Right ventricle myocardium superior (tissue), 1 donor: ENCODE measurements around the gene REXO1. TPM values are rescaled to one million over a fixed set of nuclear protein-coding genes. Genes with fewer than 3 reads are reported as not detected.
A peak's percentile ranks its signal among the peaks of the same experiment; 100 is the strongest.

ENCODE experiments used
- ATAC-seq: fragments of 200-7000 bp; cut with Tn5 transposase; one replicate; pipeline ENCODE4 v1.9.1; 2020; ENCODE audit warnings: mild to moderate bottlenecking; ENCODE audit not compliant: poor library complexity
- DNase-seq: peaks from one replicate; pipeline ENCODE4 v3.0.0-alpha.2; 2020
- intact Hi-C: fragments of 100-400 bp; cut with DNase I; formaldehyde crosslinking; loops from one replicate; pipeline ENCODE4 v1.11.2; 2022
- total RNA-seq: library from RNA; stranded (reverse); fragmentation: NEBNext Ultra II Directional; extraction: Animal tissue kit (Norgen Biotek cat#: 25700); gene quantifications from one replicate; pipeline ENCODE4 v1.2.1, GENCODE V29; 2021
- donor health status: DM: no; HTN: yes; CAD: no; lungs with severe emphysema.

Gene REXO1
- total RNA-seq, 1 donor from 2014 or later: 13.6 TPM

- intact Hi-C loops: no loop called here
- ATAC-seq (no peak), DNase-seq (no peak)
Measured at GRCh38 chr19:1785310-1785709, 63.0 kb downstream of the REXO1 start.

- intact Hi-C loops: no loop called here
- ATAC-seq (no peak), DNase-seq (no peak)
Measured at GRCh38 chr19:1783874-1784273, 64.4 kb downstream of the REXO1 start.

- ATAC-seq (no peak), DNase-seq (no peak)
- intact Hi-C loops: no loop called here
Measured at GRCh38 chr19:1783354-1783753, 64.9 kb downstream of the REXO1 start.

GRCh38 chr19:1782521-1782920, 65.8 kb downstream of the REXO1 start:
- intact Hi-C loops: no loop called here
- DNase-seq (no peak), ATAC-seq (no peak)

GRCh38 chr19:1780272-1780958, 67.9 kb downstream of the REXO1 start:
- ATAC-seq (no peak), DNase-seq (no peak)
- intact Hi-C loops: no loop called here

- DNase-seq (no peak), ATAC-seq (no peak)
- intact Hi-C loops: no loop called here
Measured at GRCh38 chr19:1779574-1779973, 68.7 kb downstream of the REXO1 start.

- intact Hi-C loops: no loop called here
- ATAC-seq (no peak), DNase-seq (no peak)
Measured at GRCh38 chr19:1777149-1777548, 71.1 kb downstream of the REXO1 start.

GRCh38 chr19:1776606-1777147, 71.6 kb downstream of the REXO1 start:
- intact Hi-C loops: no loop called here
- DNase-seq (no peak), ATAC-seq (no peak)

GRCh38 chr19:1775951-1776605, 72.2 kb downstream of the REXO1 start:
- ATAC-seq (no peak), DNase-seq (no peak)
- intact Hi-C loops: no loop called here

- DNase-seq: no peak
- intact Hi-C loops: no loop called here
- no peak for ATAC-seq
Measured at GRCh38 chr19:1774989-1775772, 73.1 kb downstream of the REXO1 start.

GRCh38 chr19:1773184-1773583, 75.1 kb downstream of the REXO1 start:
- no peak for ATAC-seq
- DNase-seq: no peak
- intact Hi-C loops: no loop called here

GRCh38 chr19:1770866-1771576, 77.3 kb downstream of the REXO1 start:
- intact Hi-C loops: no loop called here
- no peak for ATAC-seq
- DNase-seq: no peak

GRCh38 chr19:1769645-1769985, 78.7 kb downstream of the REXO1 start:
- ATAC-seq (no peak), DNase-seq (no peak)
- intact Hi-C loops: no loop called here

- DNase-seq: no peak
- intact Hi-C loops: no loop called here
- no peak for ATAC-seq
Measured at GRCh38 chr19:1768918-1769644, 79.2 kb downstream of the REXO1 start.

- no peak for ATAC-seq
- DNase-seq: no peak
- intact Hi-C loops: no loop called here
Measured at GRCh38 chr19:1768248-1768647, 80.0 kb downstream of the REXO1 start.

GRCh38 chr19:1767464-1767933, 80.8 kb downstream of the REXO1 start:
- intact Hi-C loops: loop anchor here (2.0 kb wide), 1 partner anchor 221 kb away; no protein-coding TSS in a partner anchor
- DNase-seq (peak; percentile 52), ATAC-seq (peak; percentile 71)

GRCh38 chr19:1766800-1767352, 81.4 kb downstream of the REXO1 start:
- intact Hi-C loops: loop anchor here (2.0 kb wide), 1 partner anchor 220 kb away; no protein-coding TSS in a partner anchor
- ATAC-seq: no peak

More at GRCh38 chr19:1766800-1767352, 81.4 kb downstream of the REXO1 start:
- no peak for DNase-seq
